Effector CD8-positive, alpha-beta T cell (primary cell): ENCODE data around the gene DAGLA.
"Not testable (repeated sequence)": the region's sequence is repeated elsewhere in the genome, so short reads cannot be mapped to it uniquely, and the experiment has no call there.

Experiments
- DNase-seq: peaks from one replicate; lab custom pipeline; 2025; lab: John Stamatoyannopoulos, UW

Gene DAGLA

DNA sequence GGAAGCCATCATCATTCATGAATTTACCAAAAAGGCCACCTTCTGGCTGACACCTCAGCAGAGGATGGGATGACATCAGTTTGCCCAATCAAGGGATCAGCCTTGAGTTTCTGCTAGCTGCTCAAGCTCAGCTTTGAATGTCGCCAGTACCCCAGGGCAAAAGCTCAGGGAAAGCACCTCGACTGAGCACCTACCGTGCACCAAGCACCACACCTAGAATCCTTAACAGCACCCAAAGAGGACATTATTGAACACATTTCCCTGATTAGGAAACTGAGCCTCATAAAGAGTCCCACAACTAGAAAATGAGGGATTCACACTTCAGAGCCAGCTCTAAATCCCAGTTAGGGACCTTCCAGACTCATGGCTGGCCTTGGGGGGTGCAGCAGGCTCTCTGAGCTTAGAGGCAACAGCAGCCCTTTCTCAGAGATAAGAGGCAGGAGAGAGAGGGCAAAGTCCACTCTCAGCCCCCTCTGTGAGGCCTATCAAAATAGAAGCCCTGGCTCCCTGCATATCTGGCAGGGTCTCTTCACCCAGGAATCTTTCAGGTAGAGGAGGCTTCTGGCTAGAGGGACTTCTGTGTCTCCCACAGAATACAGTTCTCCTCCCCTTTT lies 13.4 kb upstream of the DAGLA start:
- no peak for DNase-seq

DNA sequence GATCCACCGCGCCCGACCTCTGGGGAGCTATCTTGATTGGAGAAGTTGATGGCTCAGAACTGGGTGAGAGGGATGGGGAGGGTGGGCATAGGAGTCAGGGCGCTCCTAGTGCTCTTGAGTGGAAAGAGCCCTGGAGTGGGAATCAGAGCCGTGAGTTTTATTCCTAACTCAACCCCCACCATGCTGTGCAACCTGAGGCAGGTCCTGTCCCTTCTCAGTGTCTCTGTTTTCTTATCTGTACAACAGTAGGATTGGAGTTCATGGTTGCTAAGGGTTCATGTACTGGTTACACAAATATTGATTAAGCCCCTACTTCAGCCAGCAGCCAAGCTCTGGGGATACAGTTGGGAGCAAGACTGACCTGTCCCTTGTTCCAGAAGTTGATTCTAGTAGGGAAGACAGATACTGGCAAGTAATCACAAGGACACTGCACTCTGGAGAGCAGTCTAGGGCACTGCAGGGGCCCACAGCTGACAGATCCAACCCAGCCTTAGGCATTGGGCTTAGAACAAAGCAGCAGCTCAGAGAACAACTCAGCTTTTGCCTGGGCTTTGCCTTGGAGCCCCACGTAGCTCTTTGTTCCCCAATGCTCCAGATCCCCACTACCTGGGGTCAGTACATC lies 12.4 kb upstream of the DAGLA start:
- no peak for DNase-seq

DNA sequence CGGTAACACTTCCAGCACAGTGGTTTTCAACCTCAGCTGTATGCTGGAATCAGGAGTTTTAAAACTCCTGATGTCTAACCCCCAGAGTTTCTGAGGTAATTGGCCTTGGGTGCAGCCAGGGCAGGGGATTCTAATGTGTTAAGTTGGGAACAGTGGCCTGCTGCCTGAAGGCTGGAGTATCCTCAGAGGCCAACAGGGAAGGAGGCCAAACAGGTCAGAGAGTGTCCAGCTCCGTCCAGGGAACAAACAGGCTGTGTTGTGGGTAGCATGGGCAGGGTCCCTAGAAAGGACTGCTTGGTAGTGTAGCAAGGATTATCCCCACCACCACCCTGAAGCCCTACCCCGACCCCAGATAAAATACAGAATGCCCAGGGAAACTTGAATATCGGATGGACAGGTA lies 10.8 kb upstream of the DAGLA start:
- DNase-seq: no peak

DNA sequence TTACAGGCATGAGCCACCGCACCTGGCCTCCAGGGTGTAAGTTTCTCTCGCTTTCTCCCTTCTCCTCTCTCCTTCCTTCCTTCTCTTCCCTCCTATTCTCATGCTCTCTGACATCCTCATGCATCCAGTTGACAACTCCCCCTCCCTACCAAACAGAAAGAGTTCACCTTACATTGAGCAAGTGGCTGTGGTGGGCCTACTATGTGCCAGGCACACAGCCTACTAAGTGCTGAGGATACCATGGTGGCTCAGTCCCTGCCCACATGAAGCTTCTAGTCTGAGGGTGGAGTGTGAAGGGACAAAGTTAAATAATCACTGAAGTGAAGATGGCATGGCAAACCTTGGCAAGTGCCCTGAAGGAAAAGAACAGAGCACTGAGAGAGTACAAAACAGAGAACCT lies 9.6 kb upstream of the DAGLA start:
- DNase-seq: no peak

DNA sequence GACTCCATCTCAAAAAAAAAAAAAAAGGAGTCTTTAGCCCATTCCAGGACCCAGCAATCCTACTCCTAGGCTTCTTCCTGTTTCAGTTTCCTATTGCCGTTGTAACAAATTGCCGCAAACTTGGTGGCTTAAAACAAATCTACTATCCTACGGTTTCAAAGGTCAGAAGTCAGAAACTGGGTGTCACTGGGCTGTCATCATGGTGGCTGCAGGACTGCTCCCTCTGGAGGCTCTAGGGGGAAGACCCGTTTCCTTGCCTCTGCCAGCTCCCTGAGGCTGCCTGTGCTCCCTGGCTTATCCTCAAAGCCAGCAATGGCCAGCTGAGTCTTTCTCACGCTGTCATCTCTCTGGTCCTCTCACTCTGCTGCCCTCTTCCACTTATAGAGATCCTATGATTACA lies 8.7 kb upstream of the DAGLA start:
- no peak for DNase-seq

DNA sequence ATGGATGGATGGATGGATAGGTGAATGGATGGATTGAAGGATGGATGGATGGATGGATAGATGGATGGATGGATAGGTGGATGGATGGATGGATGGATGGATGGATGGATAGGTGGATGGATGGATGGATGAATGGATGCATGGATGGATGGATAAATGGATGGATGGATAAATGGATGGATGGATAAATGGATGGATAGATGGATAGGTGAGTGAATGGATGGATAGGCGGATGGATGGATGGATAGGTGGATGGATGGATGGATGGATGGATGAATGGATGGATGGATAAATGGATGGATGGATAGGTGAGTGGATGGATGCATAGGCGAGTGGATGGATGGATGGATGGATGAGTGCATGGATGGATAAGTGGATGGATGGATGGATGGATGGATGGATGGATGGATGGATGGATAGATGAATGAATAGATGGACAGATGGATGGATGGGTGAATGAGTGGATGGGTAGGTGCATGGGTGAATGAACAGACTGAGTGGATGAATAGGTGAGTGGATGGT lies 6.2 kb upstream of the DAGLA start:
- DNase-seq: not testable (repeated sequence)

DNA sequence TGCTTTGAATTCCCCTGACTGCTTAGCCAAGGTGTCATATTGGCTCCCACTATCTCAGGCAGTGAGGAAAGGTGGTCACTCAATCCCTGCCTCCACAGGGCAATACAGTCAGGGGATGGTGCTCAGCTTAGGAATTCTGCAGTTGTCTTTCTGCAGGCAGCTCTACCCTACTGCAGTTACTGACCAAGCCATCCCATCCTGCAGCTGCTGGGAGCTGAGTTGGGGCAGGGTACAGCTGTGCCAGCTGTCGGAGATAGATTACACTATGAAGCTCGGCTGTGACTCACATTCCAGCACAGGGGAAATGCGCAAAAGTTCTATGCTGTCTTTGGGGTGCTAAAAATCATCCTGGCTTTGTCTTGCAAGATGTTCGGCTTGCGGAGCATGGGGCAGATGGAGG lies 4.4 kb upstream of the DAGLA start:
- no peak for DNase-seq

DNA sequence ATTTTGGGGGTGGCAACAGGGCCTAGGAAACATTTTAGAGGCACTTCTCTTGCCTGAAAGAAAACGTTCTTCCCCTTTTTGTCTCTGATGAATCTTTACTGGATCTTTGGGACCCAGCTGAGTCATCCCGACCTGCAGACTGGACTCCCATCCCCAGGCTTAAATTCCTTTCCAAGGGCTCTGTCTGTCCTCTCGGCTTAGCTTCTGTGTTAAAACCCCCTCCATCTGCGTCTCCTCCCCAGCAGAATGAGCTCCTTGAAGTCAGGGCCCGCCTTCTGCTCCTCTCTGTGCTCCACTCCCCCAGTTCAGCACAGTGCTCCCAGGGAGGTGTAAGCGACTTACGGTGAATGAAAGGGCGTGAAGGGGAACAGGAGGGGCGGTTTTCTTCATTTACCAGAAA lies 895 bp upstream of the DAGLA start:
- DNase-seq: no peak

DNA sequence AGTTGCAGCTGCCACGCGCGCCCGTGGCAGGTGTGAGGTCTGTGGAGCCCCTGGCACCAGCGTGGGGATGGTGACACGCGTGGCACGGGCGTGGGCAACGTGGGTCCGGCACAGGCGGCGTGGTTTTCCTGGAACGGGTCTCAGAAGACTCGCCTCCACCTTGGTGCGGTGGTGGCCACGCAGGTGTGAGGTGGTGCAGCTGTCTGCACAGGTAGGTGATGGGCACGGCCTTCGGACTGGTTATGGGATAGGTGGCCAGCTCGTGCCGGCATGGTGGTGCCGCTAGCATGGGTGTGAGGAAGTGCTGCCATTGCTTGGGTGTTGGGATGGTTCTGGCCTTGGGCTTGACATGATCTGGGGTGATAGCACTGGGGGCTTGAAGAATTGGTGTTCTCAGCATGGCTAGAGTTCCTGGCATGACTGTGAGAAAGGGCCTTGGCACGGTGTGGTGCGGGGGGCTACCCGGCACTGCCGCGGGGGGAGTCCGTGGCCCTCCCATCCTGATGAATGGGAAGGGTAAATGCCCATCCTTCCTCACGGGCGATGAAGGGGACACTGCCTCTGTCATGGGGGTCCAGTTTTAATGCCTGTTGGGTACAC lies 531 bp downstream of the DAGLA start:
- DNase-seq: no peak

DNA sequence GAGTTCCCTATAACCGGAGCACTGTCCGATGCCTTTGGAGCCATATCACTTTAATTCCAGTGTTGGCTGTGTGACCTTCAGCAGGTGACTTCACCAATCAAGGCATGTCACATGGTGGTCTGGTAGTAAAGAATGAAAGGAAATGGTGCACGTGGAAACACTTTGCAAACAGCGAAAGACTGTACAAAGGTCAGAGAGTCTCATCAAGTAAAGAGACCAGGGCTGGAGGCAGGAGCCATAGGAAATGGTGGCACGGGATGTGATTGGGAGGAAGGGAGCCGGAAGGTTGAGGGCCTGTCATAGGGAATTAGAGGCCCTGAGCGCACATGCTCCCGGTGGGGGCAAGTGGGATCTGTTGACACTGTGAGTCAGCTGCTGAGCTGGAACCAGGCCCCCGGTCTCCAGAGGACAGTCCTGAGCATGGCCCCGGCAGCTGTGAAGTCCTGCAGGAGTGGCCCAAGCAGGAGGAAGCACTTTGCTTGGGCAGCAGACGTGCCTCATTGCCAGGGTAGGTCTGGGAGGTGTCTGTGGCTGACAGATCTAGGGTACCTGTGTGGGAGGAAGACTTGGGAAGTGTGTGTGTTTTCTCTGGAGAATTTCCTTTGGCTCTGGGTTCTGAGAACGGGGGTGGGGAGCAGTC lies 2.0 kb downstream of the DAGLA start:
- DNase-seq: no peak

DNA sequence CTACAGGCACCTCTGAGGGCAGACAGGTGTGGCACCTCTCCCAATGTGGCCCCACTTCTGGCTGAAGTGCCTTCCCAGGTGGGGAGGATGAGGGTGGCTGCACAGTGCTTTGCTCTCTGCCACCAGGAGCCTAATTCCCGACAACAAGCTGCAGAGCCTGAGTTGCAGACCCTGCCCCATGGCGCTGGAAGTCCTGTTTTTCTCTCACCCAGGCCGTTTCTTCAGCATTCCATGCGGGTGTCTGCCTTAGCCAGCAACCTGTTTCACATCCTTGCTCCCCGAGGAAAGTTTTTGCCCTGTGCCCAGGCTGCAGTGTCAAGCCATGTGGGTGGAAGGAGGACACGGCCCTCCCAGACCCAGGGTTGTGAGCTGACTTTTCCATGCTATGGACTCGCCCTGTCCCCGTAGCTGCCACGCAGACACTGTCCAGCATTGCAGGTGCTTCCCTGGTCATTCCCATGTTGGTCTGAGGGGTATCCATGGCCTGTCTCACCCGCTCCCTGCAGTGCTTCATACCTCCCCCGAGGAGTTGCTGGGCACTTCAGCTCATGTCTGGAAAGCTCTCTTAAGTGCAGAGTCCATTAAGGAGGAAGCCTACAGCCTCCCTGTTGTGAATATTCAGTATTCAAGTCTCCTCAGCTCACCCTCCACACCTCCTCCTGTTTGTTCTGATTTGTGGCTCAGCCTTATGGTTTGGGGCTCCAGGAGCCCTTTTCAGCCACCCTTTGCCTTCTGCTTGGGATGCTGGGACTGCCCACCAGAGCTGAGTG lies 2.9 kb downstream of the DAGLA start:
- no peak for DNase-seq

DNA sequence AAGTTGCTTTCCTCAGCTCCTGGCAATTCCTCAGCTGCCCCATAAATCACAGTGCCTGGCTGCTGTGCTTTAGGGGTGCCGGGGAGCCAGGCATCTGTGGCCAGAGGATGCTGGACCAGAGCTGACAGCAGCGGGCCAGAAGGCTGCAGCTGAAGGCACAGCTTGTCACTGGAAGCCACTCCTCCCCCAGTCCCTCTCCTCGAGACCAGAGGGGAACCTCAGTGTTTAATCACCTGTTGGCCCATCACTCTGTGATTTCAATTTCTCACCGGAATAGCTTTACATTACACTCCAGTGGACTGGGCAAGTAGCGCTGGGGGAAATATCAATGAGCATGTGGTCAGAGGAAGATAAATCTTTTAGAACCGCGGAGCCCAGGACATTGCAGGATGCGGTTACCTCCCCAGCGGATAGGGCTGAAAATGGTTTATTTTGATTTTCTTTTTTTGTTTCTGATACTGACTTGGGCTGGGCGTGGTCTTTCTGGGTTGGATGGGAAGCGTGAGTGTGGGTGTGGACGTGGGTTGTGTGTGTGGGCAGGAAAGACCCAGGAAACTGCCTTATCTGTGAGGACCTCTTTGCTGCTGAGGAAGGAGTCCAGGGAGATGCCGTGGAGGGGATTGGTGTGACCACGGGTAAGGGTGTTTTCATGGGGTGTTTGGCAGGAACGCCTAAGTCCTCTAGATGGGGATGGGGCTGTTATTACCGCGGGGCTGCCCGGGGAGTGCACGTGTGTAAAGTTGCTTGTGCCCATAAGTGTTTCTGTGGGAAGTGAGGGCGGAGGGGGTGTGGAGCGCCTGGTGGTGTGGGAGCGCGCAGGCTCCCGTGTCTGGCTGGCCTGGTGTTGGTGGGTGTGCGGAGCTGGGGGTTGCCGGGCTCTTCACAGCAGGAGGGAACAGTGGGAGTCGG lies 4.0 kb downstream of the DAGLA start:
- DNase-seq: no peak

DNA sequence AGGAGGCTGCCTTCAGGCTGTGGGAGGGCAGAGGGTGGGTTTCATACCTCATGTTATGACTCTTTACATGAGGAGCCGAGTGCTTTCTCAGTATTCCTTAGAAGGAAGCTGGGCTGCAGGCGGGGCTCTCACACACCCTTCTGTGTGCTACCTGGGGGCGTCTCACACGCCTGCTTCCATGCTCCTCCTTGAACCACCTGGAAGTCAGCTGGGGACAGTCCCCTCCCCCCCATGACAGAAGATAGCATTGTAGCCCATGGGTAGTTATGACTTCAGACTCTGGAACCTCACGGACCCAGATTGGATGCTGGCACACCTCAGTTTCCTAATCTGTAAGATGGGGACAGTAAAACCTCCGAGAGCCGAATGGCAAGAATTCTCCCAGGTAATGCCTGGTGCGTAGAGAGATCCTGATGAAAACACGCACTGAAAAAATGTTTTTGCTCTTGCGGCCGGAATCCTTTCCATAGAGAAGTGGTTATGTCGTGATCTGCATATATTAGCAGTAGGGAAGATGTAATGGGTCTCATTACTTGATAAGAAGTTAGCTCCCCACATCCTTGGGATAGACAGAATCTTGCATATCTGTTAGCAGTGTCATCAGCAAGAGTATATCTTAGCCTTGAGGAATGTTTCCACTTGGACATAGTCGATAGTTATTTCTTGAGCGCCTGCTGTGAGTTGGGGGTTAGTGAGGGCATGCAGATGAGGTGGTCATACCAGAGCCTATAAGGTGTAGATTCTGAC lies 4.9 kb downstream of the DAGLA start:
- no peak for DNase-seq

DNA sequence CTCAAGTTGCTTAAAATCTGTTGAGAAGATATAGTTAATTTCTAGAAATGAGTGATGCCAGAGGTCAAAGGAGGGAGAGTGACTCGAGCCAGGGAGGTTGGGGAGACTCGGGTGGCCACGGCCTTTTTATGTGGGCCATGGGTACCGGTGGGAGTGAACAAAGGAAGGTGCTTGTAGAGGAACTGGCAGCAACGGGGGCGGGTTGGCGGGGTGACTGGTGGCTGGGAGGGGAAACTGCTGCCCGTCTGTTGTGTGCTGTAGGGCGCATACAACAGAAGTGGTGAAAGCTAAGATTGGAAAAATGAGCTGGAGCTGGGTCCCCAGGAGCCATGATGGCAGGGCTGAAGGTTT lies 5.4 kb downstream of the DAGLA start:
- DNase-seq: no peak

DNA sequence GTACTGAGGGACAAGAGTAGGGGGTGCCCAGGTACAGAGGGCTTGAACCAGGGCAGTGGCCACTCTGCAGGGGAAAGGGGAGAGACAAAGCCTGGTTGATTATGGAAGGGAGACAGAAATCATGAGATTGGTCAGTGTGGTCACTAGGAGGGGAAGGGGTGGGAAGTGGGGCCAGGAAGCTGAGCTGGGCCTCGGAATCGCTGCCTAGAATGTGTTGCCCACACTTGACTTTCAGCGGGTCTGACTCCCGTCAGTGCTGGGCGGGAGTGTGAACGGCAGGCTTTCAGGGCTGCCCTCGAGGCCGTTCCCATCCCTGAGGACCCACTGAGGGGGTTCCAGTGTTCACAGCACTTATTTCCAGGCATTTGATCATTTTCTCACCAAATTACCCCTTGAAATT lies 5.9 kb downstream of the DAGLA start:
- DNase-seq: no peak

DNA sequence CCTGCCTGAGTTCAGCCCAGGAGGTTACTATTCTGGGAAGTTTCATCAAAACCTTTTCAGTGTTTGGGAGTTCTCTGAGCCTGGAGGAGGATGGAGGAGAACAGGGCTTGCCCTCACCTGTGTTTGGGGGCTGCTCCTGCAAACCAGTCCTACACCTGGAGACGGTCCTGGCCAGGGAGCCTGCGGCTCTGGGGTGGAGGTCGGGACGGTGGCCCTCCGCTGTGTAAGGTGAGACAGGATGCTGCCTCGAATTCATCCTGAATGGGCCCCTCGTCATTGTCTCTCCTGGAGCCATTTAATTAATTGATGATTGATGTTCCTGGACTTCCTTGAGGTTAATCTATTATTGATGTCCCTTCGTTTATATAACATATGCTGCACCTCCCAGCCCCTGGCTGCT lies 6.3 kb downstream of the DAGLA start:
- no peak for DNase-seq

DNA sequence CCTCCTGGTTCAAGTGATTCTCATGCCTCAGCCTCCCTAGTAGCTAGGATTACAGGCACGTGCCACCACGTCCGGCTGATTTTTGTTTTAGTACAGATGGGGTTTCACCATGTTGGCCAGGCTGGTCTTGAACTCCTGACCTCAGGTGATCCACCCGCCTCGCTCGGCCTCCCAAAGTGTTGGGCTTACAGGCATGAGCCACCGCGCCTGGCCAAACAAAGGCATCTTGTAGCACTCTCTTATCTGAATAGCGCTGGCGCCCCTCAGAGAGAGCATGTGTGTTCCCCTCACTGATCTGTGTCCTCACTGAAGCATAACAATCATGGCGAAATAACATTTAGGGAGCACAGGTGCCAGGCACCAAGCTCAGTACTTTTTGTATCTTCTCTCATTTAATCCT lies 7.2 kb downstream of the DAGLA start:
- DNase-seq: no peak

DNA sequence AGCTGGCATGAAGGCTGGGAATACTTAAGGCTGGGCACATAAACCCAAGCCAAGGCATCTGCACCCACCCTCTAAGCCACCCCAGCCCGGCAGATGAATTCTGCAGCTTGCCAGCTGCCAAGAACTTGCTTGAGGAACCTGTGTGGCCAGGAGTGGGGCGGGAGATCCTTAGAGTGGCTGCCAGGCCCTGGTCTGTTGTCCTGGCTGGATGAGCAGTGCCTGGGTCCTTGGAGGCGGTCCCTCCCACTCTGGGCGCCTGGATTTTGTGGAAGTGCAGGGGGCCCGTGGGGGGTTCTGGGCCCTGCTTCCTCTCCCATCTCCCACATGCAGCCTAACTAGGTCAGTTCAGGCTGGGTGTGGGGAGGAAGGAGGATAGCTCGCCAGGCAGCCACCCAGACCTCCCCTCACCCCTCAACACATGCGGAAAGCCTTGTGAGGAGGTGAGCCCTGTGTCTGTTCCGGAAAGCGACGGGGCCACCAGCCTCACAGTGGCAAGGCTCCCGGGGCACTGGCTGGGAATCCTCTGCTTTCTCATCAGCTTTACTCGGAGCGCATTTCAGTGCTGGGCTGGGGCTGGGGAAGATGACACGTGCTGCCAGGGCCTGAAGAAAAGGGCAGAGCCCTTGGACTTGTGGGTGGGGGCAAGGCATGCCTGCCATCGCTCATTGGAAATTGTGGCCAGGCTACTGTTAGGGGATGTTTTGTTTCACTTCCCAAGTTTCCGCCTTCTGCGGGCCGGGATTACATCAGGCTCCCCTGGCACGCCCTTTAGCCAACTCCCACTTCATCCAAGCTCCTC lies 8.4 kb downstream of the DAGLA start:
- no peak for DNase-seq

DNA sequence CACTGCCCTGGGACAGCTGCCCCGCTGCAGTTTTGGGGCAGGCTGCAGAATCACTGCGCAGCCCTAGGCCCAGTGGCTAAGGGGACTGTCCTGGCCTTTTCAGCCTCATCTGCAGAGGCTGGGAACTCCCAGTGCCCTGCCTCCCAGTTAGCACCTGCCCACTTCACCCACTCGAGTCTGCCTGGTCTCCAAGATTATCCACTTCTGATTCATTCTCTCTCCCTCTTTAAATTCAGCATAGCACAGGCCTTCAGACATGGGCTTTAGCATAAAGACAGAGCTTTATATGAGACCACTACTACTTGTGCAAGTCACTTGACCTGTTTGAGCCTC lies 8.9 kb downstream of the DAGLA start:
- DNase-seq: no peak
